ENCODE data around the gene LY6G6C.

DNA sequence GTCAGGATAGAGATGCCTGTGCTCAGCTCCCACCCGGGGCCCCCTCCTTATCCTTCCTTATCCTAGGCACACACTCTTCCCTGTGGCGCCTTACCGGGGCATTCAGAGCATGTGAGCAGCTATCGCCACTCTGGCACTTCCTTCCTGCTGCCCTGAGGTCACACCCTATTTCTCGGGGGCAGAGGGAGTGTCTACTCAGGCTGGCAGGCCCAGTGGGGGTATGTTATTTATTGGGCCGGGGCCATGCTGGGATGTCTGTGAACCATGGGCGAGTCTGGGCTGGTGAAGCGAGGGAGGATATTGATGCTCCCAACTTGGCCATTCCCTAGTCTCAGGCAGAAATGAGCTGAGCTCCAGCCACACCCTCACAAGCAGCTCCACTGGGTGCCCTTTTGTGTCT, 10.3 kb downstream of the LY6G6C start:
- TF ChIP-seq POLR2AphosphoS5 (IDR thresholded peaks at IDR 0.05), result no peak
- TF ChIP-seq, protein P1, sequence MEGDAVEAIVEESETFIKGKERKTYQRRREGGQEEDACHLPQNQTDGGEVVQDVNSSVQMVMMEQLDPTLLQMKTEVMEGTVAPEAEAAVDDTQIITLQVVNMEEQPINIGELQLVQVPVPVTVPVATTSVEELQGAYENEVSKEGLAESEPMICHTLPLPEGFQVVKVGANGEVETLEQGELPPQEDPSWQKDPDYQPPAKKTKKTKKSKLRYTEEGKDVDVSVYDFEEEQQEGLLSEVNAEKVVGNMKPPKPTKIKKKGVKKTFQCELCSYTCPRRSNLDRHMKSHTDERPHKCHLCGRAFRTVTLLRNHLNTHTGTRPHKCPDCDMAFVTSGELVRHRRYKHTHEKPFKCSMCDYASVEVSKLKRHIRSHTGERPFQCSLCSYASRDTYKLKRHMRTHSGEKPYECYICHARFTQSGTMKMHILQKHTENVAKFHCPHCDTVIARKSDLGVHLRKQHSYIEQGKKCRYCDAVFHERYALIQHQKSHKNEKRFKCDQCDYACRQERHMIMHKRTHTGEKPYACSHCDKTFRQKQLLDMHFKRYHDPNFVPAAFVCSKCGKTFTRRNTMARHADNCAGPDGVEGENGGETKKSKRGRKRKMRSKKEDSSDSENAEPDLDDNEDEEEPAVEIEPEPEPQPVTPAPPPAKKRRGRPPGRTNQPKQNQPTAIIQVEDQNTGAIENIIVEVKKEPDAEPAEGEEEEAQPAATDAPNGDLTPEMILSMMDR (IDR thresholded peaks at IDR 0.05), result no peak
- no peak for TF ChIP-seq POLR2A (IDR thresholded peaks at IDR 0.05)

Data from breast epithelium (tissue), 3 donors.